ENCODE results near the gene RRP1. TPM values are rescaled to one million over a fixed set of nuclear protein-coding genes. Genes with fewer than 3 reads are reported as not detected.

The RRP1 gene
- polyA plus RNA-seq, 3 donors = 2.7 to 5.7 (median 4.6) TPM

DNA sequence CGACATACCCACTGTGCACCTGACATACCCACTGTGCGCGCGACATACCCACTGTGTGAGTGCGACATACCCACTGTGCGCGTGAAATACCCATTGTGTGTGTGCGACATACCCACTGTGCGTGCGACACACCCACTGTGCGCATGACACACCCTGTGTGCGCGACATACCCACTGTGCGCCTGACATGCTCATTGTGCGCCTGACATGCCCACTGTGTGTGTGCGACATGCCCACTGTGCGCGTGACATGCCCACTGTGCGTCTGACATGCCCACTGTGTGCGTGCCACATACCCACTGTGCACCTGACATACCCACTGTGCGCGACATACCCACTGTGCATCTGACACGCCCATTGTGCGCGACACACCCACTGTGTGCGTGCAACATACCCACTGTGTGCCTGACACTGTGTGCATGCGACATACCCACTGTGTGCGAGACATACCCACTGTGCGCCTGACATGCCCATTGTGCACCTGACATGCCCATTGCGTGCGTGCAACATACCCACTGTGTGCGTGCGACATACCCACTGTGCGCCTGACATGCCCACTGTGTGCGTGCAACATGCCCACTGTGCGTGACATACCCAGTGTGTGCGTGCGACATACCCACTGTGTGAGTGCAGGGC is 2.5 kb upstream of the RRP1 start:
- H3K27ac ChIP-seq (ENCODE audit: low read depth in 1 of 2, low read length in 2 of 2) = no peak overlapping the region
- peaks cover 10% of the 10 kb centered on the region for H4K20me1 ChIP-seq (ENCODE audit: insufficient read depth, low read length)
- no peak overlapping the region for H3K27ac Mint-ChIP-seq
- no peak for DNase-seq
- peaks cover 0 to 3% (median 0%) of the 10 kb centered on the region in 7 donors for H3K9me3 Mint-ChIP-seq
- intact Hi-C loops (cut with micrococcal nuclease) = loop anchor here in 1 of 2 donors (5.0 to 10.0 kb wide), 2 partner anchors 60 to 548 kb away; partner anchors contain the start of gene CFAP410
- peaks cover 0 to 5% of the 10 kb centered on the region in 2 donors for H3K36me3 ChIP-seq (replicated peaks in 1 of 2; ENCODE audit: control insufficient read depth in 1 of 2, insufficient read depth in 2 of 2, low read length in 2 of 2)
- H3K4me1 Mint-ChIP-seq = peaks cover 30% of the 10 kb centered on the region
- no peak overlapping the region for H3K4me3 Mint-ChIP-seq
- H3K79me2 ChIP-seq (ENCODE audit: insufficient read depth, low read length) = peaks cover 25% of the 10 kb centered on the region
- peaks cover 5 to 6% of the 10 kb centered on the region in 2 donors for H3K36me3 Mint-ChIP-seq
- no peak overlapping the region for H3K4me2 ChIP-seq (replicated peaks; ENCODE audit: extremely low read depth, low read length, poor library complexity, severe bottlenecking)
- peaks cover 0 to 5% (median 2%) of the 10 kb centered on the region in 3 donors for H3K27me3 Mint-ChIP-seq (ENCODE audit: low read depth in 3 of 3)
- no peaks in the 10 kb centered on the region for H3K9me3 ChIP-seq (replicated peaks in 1 of 2; ENCODE audit: control insufficient read depth in 1 of 2, insufficient read depth in 1 of 2, low read length in 2 of 2)
- TF ChIP-seq CTCF (IDR thresholded peaks at IDR 0.05) = no peak
- H3K4me1 ChIP-seq (ENCODE audit: control insufficient read depth in 1 of 2, insufficient read depth in 2 of 2, low read length in 2 of 2) = peaks cover 23 to 30% of the 10 kb centered on the region in 2 donors
- no peak overlapping the region for H3K4me3 ChIP-seq (replicated peaks in 1 of 3; ENCODE audit: low read depth in 2 of 3, low read length in 3 of 3)
- H3K27me3 ChIP-seq (ENCODE audit: control insufficient read depth in 2 of 2, insufficient read depth in 2 of 2, low read length in 2 of 2) = no peaks in the 10 kb centered on the region
- 93% methylated on average over 38 of the region's 38 CpGs for WGBS (ENCODE audit: insufficient coverage)
- no peak overlapping the region for H3K9ac ChIP-seq (ENCODE audit: insufficient read depth, low read length, poor library complexity, severe bottlenecking)
- H2AFZ ChIP-seq (ENCODE audit: insufficient read depth, low read depth, low read length, poor library complexity, severe bottlenecking) = no peak overlapping the region

- peak overlapping the region in 1 of 2 donors; percentile 82 for H3K27ac ChIP-seq (ENCODE audit: low read depth in 1 of 2, low read length in 2 of 2)
- DNase-seq = no peak
- peak overlapping the region; percentile 86 to 91 for H3K4me3 Mint-ChIP-seq
- H3K4me2 ChIP-seq (replicated peaks; ENCODE audit: extremely low read depth, low read length, poor library complexity, severe bottlenecking) = peak overlapping the region; percentile 94
- TF ChIP-seq CTCF (IDR thresholded peaks at IDR 0.05) = no peak
- H3K4me3 ChIP-seq (replicated peaks in 1 of 3; ENCODE audit: low read depth in 2 of 3, low read length in 3 of 3) = peak overlapping the region; percentile 59 to 80 (median 66)
- intact Hi-C loops (cut with micrococcal nuclease) = no loop called here
- 18% methylated on average over 13 of the region's 13 CpGs for WGBS (ENCODE audit: insufficient coverage)
- peaks cover 0 to 34% of the 10 kb centered on the region in 2 donors for H3K36me3 ChIP-seq (replicated peaks in 1 of 2; ENCODE audit: control insufficient read depth in 1 of 2, insufficient read depth in 2 of 2, low read length in 2 of 2)
- H3K79me2 ChIP-seq (ENCODE audit: insufficient read depth, low read length) = peaks cover 29% of the 10 kb centered on the region
- H3K36me3 Mint-ChIP-seq = peaks cover 21 to 33% of the 10 kb centered on the region in 2 donors
- H3K27me3 ChIP-seq (ENCODE audit: control insufficient read depth in 2 of 2, insufficient read depth in 2 of 2, low read length in 2 of 2) = no peaks in the 10 kb centered on the region
- peak overlapping the region; percentile 87 for H2AFZ ChIP-seq (ENCODE audit: insufficient read depth, low read depth, low read length, poor library complexity, severe bottlenecking)
- peak overlapping the region; percentile 73 for H3K9ac ChIP-seq (ENCODE audit: insufficient read depth, low read length, poor library complexity, severe bottlenecking)
- peaks cover 0 to 4% (median 2%) of the 10 kb centered on the region in 3 donors for H3K27me3 Mint-ChIP-seq (ENCODE audit: low read depth in 3 of 3)
- peaks cover 18% of the 10 kb centered on the region for H3K4me1 Mint-ChIP-seq
- H4K20me1 ChIP-seq (ENCODE audit: insufficient read depth, low read length) = peaks cover 32% of the 10 kb centered on the region
- H3K9me3 Mint-ChIP-seq = peaks cover 0 to 3% (median 0%) of the 10 kb centered on the region in 7 donors
- peak overlapping the region; percentile 11 to 89 (median 84) for H3K27ac Mint-ChIP-seq
- H3K4me1 ChIP-seq (ENCODE audit: control insufficient read depth in 1 of 2, insufficient read depth in 2 of 2, low read length in 2 of 2) = peaks cover 19 to 21% of the 10 kb centered on the region in 2 donors
- H3K9me3 ChIP-seq (replicated peaks in 1 of 2; ENCODE audit: control insufficient read depth in 1 of 2, insufficient read depth in 1 of 2, low read length in 2 of 2) = no peaks in the 10 kb centered on the region
These were observed 690 bp downstream of the RRP1 start for GRCh38 chr21:43790010-43790524.

Data from CD14-positive monocyte (primary cell).